Measurements from ENCODE around the gene PLEKHA6.

GRCh38 chr1:204339541-204339940 is 20.2 kb downstream of the PLEKHA6 start:
- TF ChIP-seq CTCF (IDR thresholded peaks at IDR 0.05): no peak
- TF ChIP-seq POLR2A (IDR thresholded peaks at IDR 0.05): no peak

All from testis (tissue), 2 donors.